HepG2 (cell line): ENCODE measurements around the gene PTPN2. TPM values are rescaled to one million over a fixed set of nuclear protein-coding genes. Genes with fewer than 3 reads are reported as not detected.

Source experiments
- ATAC-seq: fragments of 200-7000 bp; cut with Tn5 transposase; 3 replicates; pipeline ENCODE4 v1.9.1; 2020; ENCODE audit warnings: mild to moderate bottlenecking, moderate library complexity
- BruUV-seq: library from RNA; stranded (reverse); fragments of 400-500 nt; replicated peaks from 2 replicates; lab custom pipeline; 2021; lab: Mats Ljungman, UMichigan
- CTCF ChIA-PET: fragments of 300-600 bp; formaldehyde crosslinking; extraction: SDS; loops from one replicate; lab custom pipeline; 2021; ENCODE audit warnings: low total read pairs, inconsistent platforms, low intra/inter-chr PET ratio; lab: Yijun Ruan, JAX
- POLR2A ChIA-PET: fragments of 350-600 bp; sonication (Branson Sonifier 250); formaldehyde crosslinking; loops from one replicate; lab custom pipeline; 2020; ENCODE audit warnings: antibody characterized with exemption, inconsistent platforms; lab: Yijun Ruan, JAX
- DNase-seq: peaks from one replicate; pipeline ENCODE4 v3.0.0-alpha.2; 2015; ENCODE audit warnings: low spot score
- FAIRE-seq: peaks from 3 replicates; lab custom pipeline; 2011; peaks lifted over from hg19 to GRCh38; lab: Jason Lieb, UNC
- H2AFZ ChIP-seq: one replicate; pipeline ENCODE4 v1.6.1; 2011; ENCODE audit warnings: low read length, inconsistent platforms
- H3K27ac ChIP-seq: fragments of 300-600 bp; 3 replicates; pipeline ENCODE4 v1.8.0; 2011; ENCODE audit warnings: mixed run types, mild to moderate bottlenecking, mixed read lengths, low read length, inconsistent platforms; ENCODE audit not compliant: insufficient read depth; ENCODE audit errors: extremely low read length
- H3K27me3 ChIP-seq, 2 experiments: fragments of 200-600 bp in 1 of 2; 2 replicates in 1 of 2; 3 replicates in 1 of 2; pipeline versions ENCODE4 v1.6.0 to v1.8.0; 2011; ENCODE audit warnings: low read length in 2 of 2, mild to moderate bottlenecking in 2 of 2, moderate library complexity in 2 of 2, inconsistent platforms in 1 of 2; ENCODE audit not compliant: insufficient read depth in 2 of 2, control insufficient read depth in 1 of 2
- H3K36me3 ChIP-seq, 2 experiments: fragments of 200-600 bp in 1 of 2; replicated peaks in 1 of 2; 2 replicates in 1 of 2; 3 replicates in 1 of 2; pipeline versions ENCODE4 v1.5.1 to v1.8.0; 2011; ENCODE audit warnings: low read length in 2 of 2, inconsistent platforms in 1 of 2; ENCODE audit not compliant: insufficient read depth in 2 of 2, control insufficient read depth in 1 of 2
- H3K4me1 ChIP-seq: 2 replicates; pipeline ENCODE4 v1.5.1; 2012; ENCODE audit warnings: low read length, inconsistent platforms; ENCODE audit not compliant: insufficient read depth
- H3K4me2 ChIP-seq: 2 replicates; pipeline ENCODE4 v1.6.0; 2011; ENCODE audit warnings: low read depth, low read length, inconsistent platforms
- H3K4me3 ChIP-seq, 3 experiments: fragments of 200-600 bp in 1 of 3; sonication (generic), shearing (Covaris generic) in 1 of 3; replicated peaks in 1 of 3; 2 replicates each; pipeline ENCODE4 v1.5.1; 2011 to 2016; ENCODE audit warnings: low read length in 3 of 3, inconsistent platforms in 2 of 3, low read depth in 2 of 3, mild to moderate bottlenecking in 2 of 3, control low read depth in 1 of 3, mixed read lengths in 1 of 3; ENCODE audit not compliant: insufficient read depth in 1 of 3
- H3K79me2 ChIP-seq: one replicate; pipeline ENCODE4 v1.6.1; 2011; ENCODE audit warnings: low read length, inconsistent platforms; ENCODE audit not compliant: insufficient read depth
- H3K9ac ChIP-seq: 2 replicates; pipeline ENCODE4 v1.6.0; 2011; ENCODE audit warnings: mild to moderate bottlenecking, low read depth, low read length, inconsistent platforms; ENCODE audit not compliant: insufficient read depth
- H3K9me3 ChIP-seq: 2 replicates; pipeline ENCODE4 v1.5.1; 2012; ENCODE audit warnings: mild to moderate bottlenecking, low read length
- H4K20me1 ChIP-seq: 2 replicates; pipeline ENCODE4 v1.6.0; 2011; ENCODE audit warnings: inconsistent platforms, mild to moderate bottlenecking, low read length, moderate library complexity; ENCODE audit not compliant: insufficient read depth
- CREB3 ChIP-seq: sonication (generic); formaldehyde crosslinking; IDR thresholded peaks from 2 replicates; pipeline ENCODE4 v1.5.0; 2020; ENCODE audit warnings: missing genetic modification reagents
- FOXK2 ChIP-seq: fragments of 450-650 bp; IDR thresholded peaks from 2 replicates; pipeline ENCODE4 v1.6.1; 2016
- FUBP1 ChIP-seq: sonication (generic); formaldehyde crosslinking; IDR thresholded peaks from 2 replicates; pipeline ENCODE4 v1.5.1; 2020; ENCODE audit warnings: missing genetic modification reagents, mild to moderate bottlenecking, borderline replicate concordance
- GLI4 ChIP-seq: sonication (generic); formaldehyde crosslinking; IDR thresholded peaks from 2 replicates; pipeline ENCODE4 v1.5.1; 2020; ENCODE audit warnings: missing genetic modification reagents, mild to moderate bottlenecking, moderate library complexity, borderline replicate concordance
- HOMEZ ChIP-seq: IDR thresholded peaks from 2 replicates; pipeline ENCODE4 v1.6.1; 2016; ENCODE audit warnings: low read depth
- IKZF4 ChIP-seq: sonication (generic); formaldehyde crosslinking; IDR thresholded peaks from 2 replicates; pipeline ENCODE4 v1.5.1; 2020; ENCODE audit warnings: borderline replicate concordance, mild to moderate bottlenecking, low read depth, missing genetic modification reagents; ENCODE audit errors: not compliant biosample characterization
- JUN ChIP-seq: sonication (generic); formaldehyde crosslinking; IDR thresholded peaks from 2 replicates; pipeline ENCODE4 v1.4.0; 2020; ENCODE audit warnings: mild to moderate bottlenecking, missing genetic modification reagents
- JUNB ChIP-seq: sonication (generic); formaldehyde crosslinking; IDR thresholded peaks from 2 replicates; pipeline ENCODE4 v1.8.0; 2022; ENCODE audit warnings: missing genetic modification reagents, mild to moderate bottlenecking, borderline replicate concordance
- KDM2A ChIP-seq: sonication (generic); formaldehyde crosslinking; IDR thresholded peaks from 2 replicates; pipeline ENCODE4 v1.4.0; 2020; ENCODE audit warnings: low read depth, missing genetic modification reagents, borderline replicate concordance
- KLF15 ChIP-seq: sonication (generic); formaldehyde crosslinking; IDR thresholded peaks from 2 replicates; pipeline ENCODE4 v1.8.1; 2023; ENCODE audit warnings: borderline replicate concordance, mild to moderate bottlenecking, inconsistent platforms, missing genetic modification reagents, mixed read lengths
- RBM39 ChIP-seq: fragments of 200-400 bp; formaldehyde crosslinking; IDR thresholded peaks from one replicate; pipeline ENCODE4 v1.6.1; 2018; ENCODE audit warnings: antibody characterized with exemption, mild to moderate bottlenecking, low read depth, low read length; ENCODE audit not compliant: poor library complexity, severe bottlenecking
- SNRNP70 ChIP-seq: fragments of 200-400 bp; formaldehyde crosslinking; IDR thresholded peaks from 2 replicates; pipeline ENCODE4 v1.6.1; 2017; ENCODE audit warnings: mild to moderate bottlenecking, low read depth, low read length, moderate library complexity
- SP140L ChIP-seq: sonication (generic); formaldehyde crosslinking; IDR thresholded peaks from 2 replicates; pipeline ENCODE4 v1.4.0; 2020; ENCODE audit warnings: missing genetic modification reagents, borderline replicate concordance
- SP2 ChIP-seq: sonication (generic); formaldehyde crosslinking; IDR thresholded peaks from 2 replicates; pipeline ENCODE4 v1.5.1; 2020; ENCODE audit warnings: mild to moderate bottlenecking, missing genetic modification reagents
- TGIF2 ChIP-seq: IDR thresholded peaks from 2 replicates; pipeline ENCODE4 v1.6.1; 2016; ENCODE audit warnings: control low read depth, missing compliant biosample characterization
- THYN1 ChIP-seq: sonication (generic); formaldehyde crosslinking; IDR thresholded peaks from 2 replicates; pipeline ENCODE4 v1.8.1; 2023; ENCODE audit warnings: low read depth, mild to moderate bottlenecking, moderate library complexity, missing genetic modification reagents, borderline replicate concordance
- TSC22D2 ChIP-seq: sonication (generic); formaldehyde crosslinking; IDR thresholded peaks from 2 replicates; pipeline ENCODE4 v1.5.1; 2020; ENCODE audit warnings: missing genetic modification reagents, mild to moderate bottlenecking, borderline replicate concordance
- ZFAT ChIP-seq: sonication (generic); formaldehyde crosslinking; conservative IDR thresholded peaks from 2 replicates; pipeline ENCODE4 v1.8.1; 2023; ENCODE audit warnings: missing genetic modification reagents, inconsistent platforms
- ZNF740 ChIP-seq: sonication (generic); formaldehyde crosslinking; IDR thresholded peaks from 2 replicates; pipeline ENCODE4 v1.4.0; 2020; ENCODE audit warnings: missing genetic modification reagents
- ZNF772 ChIP-seq: sonication (generic); formaldehyde crosslinking; IDR thresholded peaks from 2 replicates; pipeline ENCODE4 v1.5.0; 2020; ENCODE audit warnings: mild to moderate bottlenecking, missing genetic modification reagents
- WGBS: methylation state at CpG from one replicate; pipeline ENCODE4 v1.1.6; 2017; ENCODE audit warnings: low lambda C conversion rate; 5-methylcytosine and 5-hydroxymethylcytosine counted together
- in situ Hi-C: cut with HindIII; loops from 2 replicates; pipeline ENCODE4 v1.10.0; 2017; ENCODE audit warnings: low pct_unique_long_range_greater_than_20kb; ENCODE audit not compliant: extremely low pct_ligation_motif_present
- intact Hi-C: fragments of 100-400 bp; cut with micrococcal nuclease; formaldehyde crosslinking; loops from one replicate; pipeline ENCODE4 v1.10.0; 2022; ENCODE audit not compliant: unreplicated experiment
- polyA plus RNA-seq, 8 experiments: library from polyadenylated mRNA; depleted of rRNA in 3 of 8; stranded (reverse) in 7 of 8; unstranded in 1 of 8; fragments of >200 nt; fragmentation: Illumina TruSeq in 4 of 8; extraction: Trizol in 4 of 8; gene quantifications; 2 replicates each; pipeline versions ENCODE4 v1.2.1 to v1.2.3, GENCODE V29; 2011 to 2016; ENCODE audit warnings: low read depth in 4 of 8, missing spikeins in 1 of 8, mixed read lengths in 1 of 8; ENCODE audit not compliant: insufficient read depth in 1 of 8
- total RNA-seq, 5 experiments: library from RNA; depleted of rRNA; stranded (reverse); fragments of >200 nt; fragmentation: Illumina TruSeq; extraction: Trizol; gene quantifications; 2 replicates each; pipeline ENCODE4 v1.2.3, GENCODE V29; 2016; ENCODE audit warnings: low read depth in 1 of 5

The PTPN2 gene
- total and polyA plus RNA-seq, 2 of the 13 experiments (the other 11 are each of a cell fraction or from before 2014, with no cell fraction given), result 24.9 to 41.5 TPM

GRCh38 chr18:12796448-12796847, 87.6 kb downstream of the PTPN2 start:
- TF ChIP-seq SP140L (CRISPR knock-in tag), result no peak
- TF ChIP-seq IKZF4 (CRISPR knock-in tag), result no peak
- TF ChIP-seq FUBP1 (CRISPR knock-in tag), result no peak
- TF ChIP-seq HOMEZ (CRISPR knock-in tag), result no peak
- no peak for TF ChIP-seq RBM39
- no peak for TF ChIP-seq KLF15 (CRISPR knock-in tag)
- no peak for TF ChIP-seq JUN (CRISPR knock-in tag)
- no peak for TF ChIP-seq TSC22D2 (CRISPR knock-in tag)
- no peak for TF ChIP-seq TGIF2 (CRISPR knock-in tag)
- no peak for TF ChIP-seq CREB3 (CRISPR knock-in tag)
- TF ChIP-seq FOXK2, result no peak
- no peak for TF ChIP-seq KDM2A (CRISPR knock-in tag)
- no peak for TF ChIP-seq JUNB (CRISPR knock-in tag)
- TF ChIP-seq SNRNP70, result no peak
- TF ChIP-seq ZNF740 (CRISPR knock-in tag), result no peak
- TF ChIP-seq THYN1 (CRISPR knock-in tag), result no peak
- TF ChIP-seq ZNF772 (CRISPR knock-in tag), result no peak
- no peak for TF ChIP-seq GLI4 (CRISPR knock-in tag)
- TF ChIP-seq SP2 (CRISPR knock-in tag), result no peak
- TF ChIP-seq ZFAT (CRISPR knock-in tag), result no peak
- Histone ChIP-seq H3K4me2 (no peak overlapping the region), H3K27ac (no peak overlapping the region), H3K9ac (no peak overlapping the region), H3K79me2 (no peaks in the 10 kb centered on the region), H3K36me3 (peaks cover 2 to 37% of the 10 kb centered on the region in 2 experiments), H3K4me3 (no peak overlapping the region), H3K27me3 (no peaks in the 10 kb centered on the region), H3K4me1 (no peaks in the 10 kb centered on the region), H2AFZ (no peak overlapping the region), H3K9me3 (no peaks in the 10 kb centered on the region), H4K20me1 (no peaks in the 10 kb centered on the region)
- BruUV-seq, result no TSS peak
- ATAC-seq (no peak), FAIRE-seq (peak; percentile 12), DNase-seq (no peak)
- 96% methylated on average over 3 of the region's 3 CpGs for WGBS
- POLR2A ChIA-PET, result no interaction called here
- CTCF ChIA-PET, result no interaction called here
- in situ Hi-C loops, result no loop called here
- intact Hi-C loops, result no loop called here
